Measurements from ENCODE around the gene MRPS11.
"Not testable (repeated sequence)": the region's sequence is repeated elsewhere in the genome, so short reads cannot be mapped to it uniquely, and the experiment has no call there.

Gene MRPS11

DNA sequence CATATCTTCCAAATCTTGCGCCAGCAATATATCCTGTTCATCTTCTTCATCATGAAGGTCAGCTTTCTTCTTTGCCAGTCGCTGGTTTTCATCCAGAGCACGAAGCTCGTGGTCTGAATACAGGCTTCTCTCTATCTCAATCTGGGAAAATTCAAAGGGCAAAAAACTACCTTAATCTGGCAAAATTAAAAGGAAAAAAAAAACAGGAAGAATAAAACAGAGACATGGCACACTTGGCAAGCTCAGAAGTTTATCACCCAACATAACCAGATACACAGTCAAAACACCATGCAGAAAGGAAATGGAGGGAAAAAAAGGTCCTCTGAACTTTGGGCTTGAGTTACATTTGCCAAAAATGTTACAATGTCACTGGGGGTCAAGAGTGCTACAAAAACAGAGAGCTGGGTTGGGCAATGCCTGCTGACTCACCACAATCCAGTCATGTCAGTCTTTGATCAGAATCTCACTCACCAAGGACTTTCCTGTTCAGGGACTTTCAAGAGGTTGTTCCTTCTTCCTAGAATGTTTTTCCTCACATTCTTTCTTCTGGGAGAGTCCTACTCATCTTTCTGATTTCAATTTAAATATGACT is 1.8 kb upstream of the MRPS11 start:
- no peak for ATAC-seq (ENCODE audit: insufficient read depth, low read depth)
- H3K9me3 ChIP-seq (ENCODE audit: insufficient read depth, low read length, severe bottlenecking): no peaks in the 10 kb centered on the region
- no peak overlapping the region for H3K27ac ChIP-seq (ENCODE audit: low read length)
- H3K9ac ChIP-seq (ENCODE audit: low read depth, low read length): peak overlapping the region; percentile 81
- 0 out of 2 replicates have a peak, but pooled peaks cover 2% of the 10 kb centered on the region for H4K20me1 ChIP-seq (ENCODE audit: insufficient read depth, low read length)
- H3K4me2 ChIP-seq (ENCODE audit: insufficient read depth, low read length): peak overlapping the region; percentile 91
- no peak for DNase-seq
- H3K27me3 ChIP-seq (ENCODE audit: insufficient read depth, low read length, poor library complexity): no peaks in the 10 kb centered on the region
- peak overlapping the region; percentile 91 to 97; a peak in 1 of 4 replicates for H3K4me3 ChIP-seq (ENCODE audit: low read depth in 1 of 2, low read length in 2 of 2)
- peaks cover 34% of the 10 kb centered on the region for H3K4me1 ChIP-seq (ENCODE audit: insufficient read depth, low read length)
- H3K36me3 ChIP-seq (ENCODE audit: insufficient read depth, low read length): peaks cover 60% of the 10 kb centered on the region
- TF ChIP-seq, protein P1, sequence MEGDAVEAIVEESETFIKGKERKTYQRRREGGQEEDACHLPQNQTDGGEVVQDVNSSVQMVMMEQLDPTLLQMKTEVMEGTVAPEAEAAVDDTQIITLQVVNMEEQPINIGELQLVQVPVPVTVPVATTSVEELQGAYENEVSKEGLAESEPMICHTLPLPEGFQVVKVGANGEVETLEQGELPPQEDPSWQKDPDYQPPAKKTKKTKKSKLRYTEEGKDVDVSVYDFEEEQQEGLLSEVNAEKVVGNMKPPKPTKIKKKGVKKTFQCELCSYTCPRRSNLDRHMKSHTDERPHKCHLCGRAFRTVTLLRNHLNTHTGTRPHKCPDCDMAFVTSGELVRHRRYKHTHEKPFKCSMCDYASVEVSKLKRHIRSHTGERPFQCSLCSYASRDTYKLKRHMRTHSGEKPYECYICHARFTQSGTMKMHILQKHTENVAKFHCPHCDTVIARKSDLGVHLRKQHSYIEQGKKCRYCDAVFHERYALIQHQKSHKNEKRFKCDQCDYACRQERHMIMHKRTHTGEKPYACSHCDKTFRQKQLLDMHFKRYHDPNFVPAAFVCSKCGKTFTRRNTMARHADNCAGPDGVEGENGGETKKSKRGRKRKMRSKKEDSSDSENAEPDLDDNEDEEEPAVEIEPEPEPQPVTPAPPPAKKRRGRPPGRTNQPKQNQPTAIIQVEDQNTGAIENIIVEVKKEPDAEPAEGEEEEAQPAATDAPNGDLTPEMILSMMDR (IDR thresholded peaks at IDR 0.05; ENCODE audit: borderline replicate concordance, extremely low read depth, low read length, poor library complexity, severe bottlenecking): no peak
- TF ChIP-seq EZH2 (IDR thresholded peaks at IDR 0.05; ENCODE audit: borderline replicate concordance, low read depth, low read length, severe bottlenecking): no peak
- no peak overlapping the region for H2AFZ ChIP-seq (ENCODE audit: low read depth, low read length)
- peaks cover 46% of the 10 kb centered on the region for H3K79me2 ChIP-seq (ENCODE audit: insufficient read depth, low read length)

DNA sequence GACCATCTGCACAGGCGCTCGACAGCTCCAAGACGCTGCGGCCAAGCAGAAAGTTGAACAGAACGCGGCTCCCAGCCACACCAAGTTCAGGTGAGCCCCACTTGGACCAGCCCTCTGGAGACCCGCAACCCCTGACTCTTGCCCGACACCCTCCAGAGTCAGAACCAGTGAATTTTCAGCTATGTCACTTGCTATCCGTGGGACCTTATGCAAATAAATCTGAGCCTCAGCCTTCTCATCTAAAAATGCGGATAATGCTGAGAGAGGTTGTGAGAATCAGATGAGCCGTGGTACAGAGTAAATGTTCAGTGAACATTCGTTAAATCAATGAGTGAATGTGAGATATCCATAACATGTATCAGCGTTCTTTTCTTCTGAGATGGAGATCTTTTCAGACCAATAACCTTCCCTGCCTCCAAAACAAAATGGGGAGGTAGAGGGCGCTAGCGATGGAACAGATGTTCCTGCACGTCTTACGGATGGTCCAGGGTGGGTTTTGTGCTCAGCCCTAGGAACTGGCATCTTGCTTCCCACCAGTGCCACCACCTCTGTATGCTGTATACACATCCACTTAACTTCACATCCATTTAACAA is 524 bp downstream of the MRPS11 start:
- Histone ChIP-seq H3K27ac (ENCODE audit: low read length) (peak overlapping the region; percentile 98), H3K27me3 (ENCODE audit: insufficient read depth, low read length, poor library complexity) (no peaks in the 10 kb centered on the region), H3K4me2 (ENCODE audit: insufficient read depth, low read length) (peak overlapping the region; percentile 91), H3K4me3 (ENCODE audit: low read depth in 1 of 2, low read length in 2 of 2) (peak overlapping the region; percentile 91 to 97), H4K20me1 (ENCODE audit: insufficient read depth, low read length) (0 out of 2 replicates have a peak, but pooled peaks cover 2% of the 10 kb centered on the region), H3K79me2 (ENCODE audit: insufficient read depth, low read length) (peaks cover 49% of the 10 kb centered on the region), H2AFZ (ENCODE audit: low read depth, low read length) (peak overlapping the region; percentile 64), H3K4me1 (ENCODE audit: insufficient read depth, low read length) (peaks cover 34% of the 10 kb centered on the region), H3K36me3 (ENCODE audit: insufficient read depth, low read length) (peaks cover 51% of the 10 kb centered on the region), H3K9me3 (ENCODE audit: insufficient read depth, low read length, severe bottlenecking) (no peaks in the 10 kb centered on the region), H3K9ac (ENCODE audit: low read depth, low read length) (peak overlapping the region; percentile 81)
- ATAC-seq (ENCODE audit: insufficient read depth, low read depth) (no peak; the same call in 2 of the 3 replicates), DNase-seq (peak; percentile 33)
- no peak for TF ChIP-seq EZH2 (IDR thresholded peaks at IDR 0.05; ENCODE audit: borderline replicate concordance, low read depth, low read length, severe bottlenecking)
- TF ChIP-seq, protein P1 (IDR thresholded peaks at IDR 0.05; ENCODE audit: borderline replicate concordance, extremely low read depth, low read length, poor library complexity, severe bottlenecking): peak; percentile 56

DNA sequence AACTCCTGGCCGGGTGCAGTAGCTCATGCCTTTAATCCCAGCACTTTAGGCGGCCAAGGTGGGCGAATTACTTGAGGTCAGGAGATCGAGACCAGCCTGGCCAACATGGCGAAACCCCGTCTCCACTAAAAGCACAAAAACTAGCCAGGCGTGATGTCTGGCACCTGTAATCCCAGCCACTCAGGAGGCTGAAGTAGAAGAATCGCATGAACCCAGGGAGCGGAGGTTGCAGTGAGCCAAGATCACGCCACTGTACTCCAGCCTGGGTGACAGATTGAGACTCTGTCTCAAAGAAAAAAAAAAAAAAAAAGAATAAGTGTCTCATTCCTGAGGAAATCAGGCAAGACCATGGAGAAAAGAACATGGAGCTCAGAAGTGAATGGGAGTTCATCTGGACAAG is 1.2 kb downstream of the MRPS11 start:
- Histone ChIP-seq H3K9ac (ENCODE audit: low read depth, low read length) (peak overlapping the region; percentile 81), H3K4me1 (ENCODE audit: insufficient read depth, low read length) (peaks cover 34% of the 10 kb centered on the region)
- not testable (repeated sequence) for ATAC-seq (ENCODE audit: insufficient read depth, low read depth)

DNA sequence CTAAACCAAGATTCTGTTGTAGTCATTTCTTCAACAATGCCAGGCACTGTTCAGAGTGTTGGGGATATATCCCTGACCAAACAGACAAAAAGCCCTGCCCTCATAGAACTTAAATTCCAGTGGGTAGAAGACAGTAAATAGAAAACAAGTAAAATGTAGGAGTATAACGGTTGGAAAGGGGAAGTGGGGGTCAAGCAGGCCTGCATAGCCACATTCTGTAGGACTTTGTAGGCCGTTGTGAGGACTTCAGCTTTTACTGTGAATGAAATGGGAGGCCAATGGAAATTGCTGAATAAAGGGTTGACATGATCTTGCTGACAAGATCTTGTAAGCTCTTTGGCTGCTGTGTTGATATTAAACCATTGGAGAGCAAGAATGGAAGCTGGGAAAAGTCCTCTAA is 1.8 kb downstream of the MRPS11 start:
- ATAC-seq (ENCODE audit: insufficient read depth, low read depth) (no peak), DNase-seq (no peak)
- 0 out of 2 replicates have a peak, but pooled peaks cover 2% of the 10 kb centered on the region for H4K20me1 ChIP-seq (ENCODE audit: insufficient read depth, low read length)
- no peak overlapping the region for H3K27ac ChIP-seq (ENCODE audit: low read length)
- H3K4me2 ChIP-seq (ENCODE audit: insufficient read depth, low read length): peak overlapping the region; percentile 91; the same call in 1 of the 2 replicates
- H2AFZ ChIP-seq (ENCODE audit: low read depth, low read length): no peak overlapping the region
- peaks cover 34% of the 10 kb centered on the region for H3K4me1 ChIP-seq (ENCODE audit: insufficient read depth, low read length)
- TF ChIP-seq EZH2 (IDR thresholded peaks at IDR 0.05; ENCODE audit: borderline replicate concordance, low read depth, low read length, severe bottlenecking): no peak
- TF ChIP-seq, protein P1 (IDR thresholded peaks at IDR 0.05; ENCODE audit: borderline replicate concordance, extremely low read depth, low read length, poor library complexity, severe bottlenecking): no peak
- peaks cover 49% of the 10 kb centered on the region for H3K79me2 ChIP-seq (ENCODE audit: insufficient read depth, low read length)
- no peak overlapping the region for H3K9ac ChIP-seq (ENCODE audit: low read depth, low read length)
- H3K4me3 ChIP-seq (ENCODE audit: low read depth in 1 of 2, low read length in 2 of 2): no peak overlapping the region
- no peaks in the 10 kb centered on the region for H3K9me3 ChIP-seq (ENCODE audit: insufficient read depth, low read length, severe bottlenecking)
- H3K36me3 ChIP-seq (ENCODE audit: insufficient read depth, low read length): peaks cover 46% of the 10 kb centered on the region
- H3K27me3 ChIP-seq (ENCODE audit: insufficient read depth, low read length, poor library complexity): no peaks in the 10 kb centered on the region

More for the DNA sequence above, 1.2 kb downstream of the MRPS11 start:
- H3K4me3 ChIP-seq (ENCODE audit: low read depth in 1 of 2, low read length in 2 of 2): peak overlapping the region; percentile 91 to 97; a peak in 2 of 4 replicates
- not testable (repeated sequence) for H4K20me1 ChIP-seq (ENCODE audit: insufficient read depth, low read length); DNase-seq; H3K27me3 ChIP-seq (ENCODE audit: insufficient read depth, low read length, poor library complexity); H3K9me3 ChIP-seq (ENCODE audit: insufficient read depth, low read length, severe bottlenecking); H2AFZ ChIP-seq (ENCODE audit: low read depth, low read length)
- H3K36me3 ChIP-seq (ENCODE audit: insufficient read depth, low read length): peaks cover 51% of the 10 kb centered on the region
- peak overlapping the region; percentile 98; the same call in 1 of the 2 replicates for H3K27ac ChIP-seq (ENCODE audit: low read length)
- H3K4me2 ChIP-seq (ENCODE audit: insufficient read depth, low read length): peak overlapping the region; percentile 91
- H3K79me2 ChIP-seq (ENCODE audit: insufficient read depth, low read length): peaks cover 49% of the 10 kb centered on the region

Measured in DND-41 (cell line).